Mesendoderm (in vitro differentiated cells): Measurements from ENCODE around the gene ENOPH1.
A peak's percentile ranks its signal among the peaks of the same experiment; 100 is the strongest.

Experiments used
- DNase-seq: peaks from one replicate; pipeline ENCODE4 v3.0.0; 2013
- H2AK5ac ChIP-seq: 2 replicates; pipeline ENCODE4 v1.6.1; 2013; ENCODE audit warnings: low read length, inconsistent platforms
- H2BK120ac ChIP-seq: 2 replicates; pipeline ENCODE4 v1.6.1; 2013; ENCODE audit warnings: low read depth, mild to moderate bottlenecking, low read length, moderate library complexity, mixed read lengths
- H2BK15ac ChIP-seq: replicated peaks from 2 replicates; pipeline ENCODE4 v1.6.1; 2013; ENCODE audit warnings: low read depth, mild to moderate bottlenecking, moderate library complexity
- H2BK5ac ChIP-seq: 2 replicates; pipeline ENCODE4 v1.6.1; 2013; ENCODE audit warnings: low read length, inconsistent platforms
- H3K18ac ChIP-seq: 2 replicates; pipeline ENCODE4 v1.6.1; 2013; ENCODE audit warnings: mild to moderate bottlenecking, low read length, mixed read lengths
- H3K23ac ChIP-seq: one replicate; pipeline ENCODE4 v1.6.1; 2013; ENCODE audit warnings: low read length
- H3K27ac ChIP-seq: 2 replicates; pipeline ENCODE4 v1.5.1; 2013; ENCODE audit warnings: low read depth, mild to moderate bottlenecking, inconsistent platforms, low read length, moderate library complexity
- H3K27me3 ChIP-seq: 2 replicates; pipeline ENCODE4 v1.6.1; 2013; ENCODE audit warnings: low read length, control low read depth, mild to moderate bottlenecking, inconsistent platforms; ENCODE audit not compliant: insufficient read depth, poor library complexity
- H3K36me3 ChIP-seq: 2 replicates; pipeline ENCODE4 v1.6.1; 2013; ENCODE audit warnings: low read length, inconsistent platforms; ENCODE audit not compliant: control insufficient read depth, insufficient read depth
- H3K4ac ChIP-seq: one replicate; pipeline ENCODE4 v1.6.1; 2013; ENCODE audit warnings: low read depth, mild to moderate bottlenecking, low read length, moderate library complexity
- H3K4me1 ChIP-seq: 2 replicates; pipeline ENCODE4 v1.6.1; 2013; ENCODE audit warnings: low read depth, low read length, inconsistent platforms; ENCODE audit not compliant: control insufficient read depth
- H3K4me2 ChIP-seq: 2 replicates; pipeline ENCODE4 v1.6.1; 2013; ENCODE audit warnings: low read length
- H3K4me3 ChIP-seq: 2 replicates; pipeline ENCODE4 v1.5.1; 2013; ENCODE audit warnings: mild to moderate bottlenecking, low read length
- H3K56ac ChIP-seq: one replicate; pipeline ENCODE4 v1.6.1; 2013; ENCODE audit warnings: low read length
- H3K79me1 ChIP-seq: 2 replicates; pipeline ENCODE4 v1.6.1; 2013; ENCODE audit warnings: low read length, inconsistent platforms
- H3K79me2 ChIP-seq: 2 replicates; pipeline ENCODE4 v1.6.1; 2013; ENCODE audit warnings: mild to moderate bottlenecking, low read length; ENCODE audit not compliant: control insufficient read depth, insufficient read depth
- H3K9ac ChIP-seq: 2 replicates; pipeline ENCODE4 v1.6.1; 2013; ENCODE audit warnings: low read length, inconsistent platforms
- H4K5ac ChIP-seq: one replicate; pipeline ENCODE4 v1.6.1; 2013; ENCODE audit warnings: low read length
- H4K8ac ChIP-seq: one replicate; pipeline ENCODE4 v1.6.1; 2013; ENCODE audit warnings: low read depth, mild to moderate bottlenecking, control low read depth, low read length, moderate library complexity
- WGBS: extraction: QIAGEN DNeasy Blood & Tissue Kit; methylation state at CpG from one replicate; pipeline ENCODE4 v1.1.7; 2013; ENCODE audit warnings: low lambda C conversion rate, missing lambda C conversion rate; ENCODE audit not compliant: insufficient coverage; ENCODE audit errors: extremely low coverage; 5-methylcytosine and 5-hydroxymethylcytosine counted together

The ENOPH1 gene

GRCh38 chr4:82428969-82429727, 1.2 kb upstream of the ENOPH1 start:
- H3K27me3 ChIP-seq = no peaks in the 10 kb centered on the region
- peak overlapping the region; percentile 96 for H2BK5ac ChIP-seq
- H3K27ac ChIP-seq = peak overlapping the region; percentile 99
- H3K18ac ChIP-seq = peak overlapping the region; percentile 99
- peak overlapping the region; percentile 95 for H3K4me3 ChIP-seq
- H2AK5ac ChIP-seq = peak overlapping the region; percentile 98
- H2BK15ac ChIP-seq = no peak overlapping the region
- no CpG with 5 or more reads among the region's 83 CpGs for WGBS
- H3K36me3 ChIP-seq = peaks cover 4% of the 10 kb centered on the region
- peak overlapping the region; percentile 63 for H3K4me2 ChIP-seq
- peak overlapping the region; percentile 83 for H3K23ac ChIP-seq
- H3K9ac ChIP-seq = peak overlapping the region; percentile 100
- peak overlapping the region; percentile 60 for H4K5ac ChIP-seq
- H2BK120ac ChIP-seq = peak overlapping the region; percentile 73
- H3K79me1 ChIP-seq = peaks cover 7% of the 10 kb centered on the region
- no peaks in the 10 kb centered on the region for H3K4me1 ChIP-seq
- peaks cover 73% of the 10 kb centered on the region for H3K79me2 ChIP-seq
- H4K8ac ChIP-seq = peak overlapping the region; percentile 97
- peak; percentile 94 for DNase-seq
- H3K4ac ChIP-seq = peak overlapping the region; percentile 99
- peak overlapping the region; percentile 99 for H3K56ac ChIP-seq

DNA sequence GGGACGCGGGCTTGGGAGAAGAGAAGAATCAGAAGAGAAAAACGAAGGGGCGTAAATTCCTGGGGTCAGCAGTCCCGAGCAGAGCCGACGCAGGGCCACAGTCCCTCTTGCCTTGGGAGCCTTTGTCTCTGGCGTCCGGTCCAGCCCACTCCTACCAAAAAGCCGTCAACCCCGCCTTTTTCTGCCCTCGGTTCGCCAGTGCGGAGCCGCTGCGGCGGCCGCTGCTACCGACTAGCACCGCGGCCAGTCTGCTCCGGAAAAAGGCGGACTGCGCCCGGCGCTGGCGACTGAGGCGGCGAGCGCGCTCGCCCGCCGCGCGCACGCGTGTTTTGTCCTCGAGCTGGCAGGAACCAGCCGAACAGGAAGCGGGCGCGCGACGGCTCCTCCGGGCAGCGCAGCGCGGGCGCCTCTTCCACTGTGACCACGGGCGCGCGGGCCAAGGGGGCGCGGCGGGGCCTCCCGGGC, 630 bp upstream of the ENOPH1 start:
- peak overlapping the region; percentile 83 for H3K23ac ChIP-seq
- no peak overlapping the region for H2BK15ac ChIP-seq
- H3K4me2 ChIP-seq = peak overlapping the region; percentile 63
- H3K79me2 ChIP-seq = peaks cover 78% of the 10 kb centered on the region
- peak overlapping the region; percentile 100 for H3K9ac ChIP-seq
- H4K5ac ChIP-seq = peak overlapping the region; percentile 60
- peaks cover 4% of the 10 kb centered on the region for H3K36me3 ChIP-seq
- H3K4me1 ChIP-seq = no peaks in the 10 kb centered on the region
- H4K8ac ChIP-seq = peak overlapping the region; percentile 97
- no peaks in the 10 kb centered on the region for H3K27me3 ChIP-seq
- peak overlapping the region; percentile 96 for H2BK5ac ChIP-seq
- H2BK120ac ChIP-seq = peak overlapping the region; percentile 55
- no CpG with 5 or more reads among the region's 58 CpGs for WGBS
- H3K4me3 ChIP-seq = peak overlapping the region; percentile 92
- peak overlapping the region; percentile 99 for H3K27ac ChIP-seq
- peak overlapping the region; percentile 99 for H3K56ac ChIP-seq
- H2AK5ac ChIP-seq = peak overlapping the region; percentile 70
- peak; percentile 71 for DNase-seq
- H3K18ac ChIP-seq = peak overlapping the region; percentile 97
- peak overlapping the region; percentile 99 for H3K4ac ChIP-seq
- H3K79me1 ChIP-seq = peaks cover 7% of the 10 kb centered on the region

GRCh38 chr4:82430964-82431745, 765 bp downstream of the ENOPH1 start:
- DNase-seq = peak; percentile 63
- Histone ChIP-seq H3K4me2 (peak overlapping the region; percentile 83), H3K9ac (peak overlapping the region; percentile 89), H2BK15ac (no peak overlapping the region), H3K4ac (no peak overlapping the region), H3K56ac (peak overlapping the region; percentile 96), H3K4me1 (no peaks in the 10 kb centered on the region), H2BK5ac (no peak overlapping the region), H2BK120ac (no peak overlapping the region), H2AK5ac (peak overlapping the region; percentile 68), H3K27me3 (no peaks in the 10 kb centered on the region), H3K4me3 (peak overlapping the region; percentile 84), H3K79me2 (peaks cover 87% of the 10 kb centered on the region), H4K5ac (no peak overlapping the region), H3K79me1 (peaks cover 5% of the 10 kb centered on the region), H3K36me3 (peaks cover 2% of the 10 kb centered on the region), H3K23ac (no peak overlapping the region), H3K27ac (peak overlapping the region; percentile 1), H4K8ac (no peak overlapping the region), H3K18ac (no peak overlapping the region)
- whole genome bisulfite sequencing = no CpG with 5 or more reads among the region's 33 CpGs

DNA sequence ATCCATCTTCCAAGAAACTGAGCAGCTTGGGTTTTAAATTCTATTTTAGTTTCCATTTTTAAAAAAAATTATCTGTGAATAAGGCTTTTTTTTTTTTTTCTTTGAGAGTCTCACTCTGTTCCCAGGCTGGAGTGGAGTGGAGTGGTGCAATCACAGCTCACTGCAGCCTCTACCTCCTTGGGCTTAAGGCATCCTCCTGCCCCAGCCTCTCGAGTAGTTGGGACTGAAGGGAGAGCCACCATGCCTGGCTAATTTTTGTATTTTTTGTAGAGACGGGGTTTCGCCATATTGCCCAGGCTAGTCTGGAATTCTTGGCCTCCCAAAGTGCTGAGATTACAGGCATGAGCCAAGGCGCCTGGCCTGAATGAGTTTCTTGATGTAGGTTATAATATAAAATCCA, 1.4 kb downstream of the ENOPH1 start:
- no CpG with 5 or more reads among the region's 4 CpGs for WGBS
- Histone ChIP-seq H3K18ac (no peak overlapping the region), H2BK5ac (no peak overlapping the region), H4K8ac (no peak overlapping the region), H3K79me2 (peaks cover 87% of the 10 kb centered on the region), H3K27me3 (no peaks in the 10 kb centered on the region), H3K4me1 (no peaks in the 10 kb centered on the region), H3K79me1 (peaks cover 7% of the 10 kb centered on the region), H2BK15ac (no peak overlapping the region), H3K4ac (no peak overlapping the region), H4K5ac (no peak overlapping the region), H3K4me3 (no peak overlapping the region), H3K56ac (peak overlapping the region; percentile 45), H3K27ac (no peak overlapping the region), H2BK120ac (no peak overlapping the region), H3K4me2 (peak overlapping the region; percentile 21), H2AK5ac (no peak overlapping the region), H3K23ac (no peak overlapping the region), H3K9ac (peak overlapping the region; percentile 56), H3K36me3 (peaks cover under 1% of the 10 kb centered on the region)
- DNase-seq = no peak

DNA sequence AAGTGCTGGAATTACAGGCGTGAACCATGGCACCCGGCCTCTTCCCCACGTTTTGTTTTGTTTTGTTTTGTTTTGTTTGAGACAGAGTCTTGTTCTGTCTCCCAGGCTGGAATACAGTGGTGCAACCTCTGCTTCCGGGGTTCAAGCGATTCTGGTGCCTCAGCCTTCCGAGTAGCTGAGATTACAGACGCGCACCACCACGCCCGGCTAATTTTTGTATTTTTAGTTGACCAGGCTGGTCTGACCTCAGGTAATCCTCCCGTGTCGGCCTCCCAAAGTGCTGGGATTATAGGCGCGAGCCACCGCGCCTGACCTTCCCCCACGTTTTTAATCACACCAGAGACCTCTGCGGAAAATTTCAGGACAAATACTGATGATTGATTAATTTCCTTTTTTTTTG, 2.2 kb downstream of the ENOPH1 start:
- H2BK120ac ChIP-seq = no peak overlapping the region
- H3K23ac ChIP-seq = no peak overlapping the region
- H3K4ac ChIP-seq = no peak overlapping the region
- H2AK5ac ChIP-seq = no peak overlapping the region
- no peak overlapping the region for H4K5ac ChIP-seq
- no peak overlapping the region for H4K8ac ChIP-seq
- WGBS = no CpG with 5 or more reads among the region's 18 CpGs
- H3K4me3 ChIP-seq = no peak overlapping the region
- peaks cover 3% of the 10 kb centered on the region for H3K4me1 ChIP-seq
- no peak overlapping the region for H2BK5ac ChIP-seq
- no peak overlapping the region for H2BK15ac ChIP-seq
- no peak for DNase-seq
- H3K56ac ChIP-seq = no peak overlapping the region
- H3K27ac ChIP-seq = no peak overlapping the region
- no peak overlapping the region for H3K18ac ChIP-seq
- H3K79me1 ChIP-seq = peaks cover 10% of the 10 kb centered on the region
- H3K79me2 ChIP-seq = peaks cover 87% of the 10 kb centered on the region
- H3K9ac ChIP-seq = peak overlapping the region; percentile 53
- H3K36me3 ChIP-seq = no peaks in the 10 kb centered on the region
- peak overlapping the region; percentile 13 for H3K4me2 ChIP-seq
- no peaks in the 10 kb centered on the region for H3K27me3 ChIP-seq
